ENCODE data around the gene ADAM33. TPM values are rescaled to one million over a fixed set of nuclear protein-coding genes. Genes with fewer than 3 reads are reported as not detected.
A peak's percentile ranks its signal among the peaks of the same experiment; 100 is the strongest.

ADAM33 gene
- total RNA-seq, 2 donors from 2014 or later: 52.0 to 70.3 TPM

DNA sequence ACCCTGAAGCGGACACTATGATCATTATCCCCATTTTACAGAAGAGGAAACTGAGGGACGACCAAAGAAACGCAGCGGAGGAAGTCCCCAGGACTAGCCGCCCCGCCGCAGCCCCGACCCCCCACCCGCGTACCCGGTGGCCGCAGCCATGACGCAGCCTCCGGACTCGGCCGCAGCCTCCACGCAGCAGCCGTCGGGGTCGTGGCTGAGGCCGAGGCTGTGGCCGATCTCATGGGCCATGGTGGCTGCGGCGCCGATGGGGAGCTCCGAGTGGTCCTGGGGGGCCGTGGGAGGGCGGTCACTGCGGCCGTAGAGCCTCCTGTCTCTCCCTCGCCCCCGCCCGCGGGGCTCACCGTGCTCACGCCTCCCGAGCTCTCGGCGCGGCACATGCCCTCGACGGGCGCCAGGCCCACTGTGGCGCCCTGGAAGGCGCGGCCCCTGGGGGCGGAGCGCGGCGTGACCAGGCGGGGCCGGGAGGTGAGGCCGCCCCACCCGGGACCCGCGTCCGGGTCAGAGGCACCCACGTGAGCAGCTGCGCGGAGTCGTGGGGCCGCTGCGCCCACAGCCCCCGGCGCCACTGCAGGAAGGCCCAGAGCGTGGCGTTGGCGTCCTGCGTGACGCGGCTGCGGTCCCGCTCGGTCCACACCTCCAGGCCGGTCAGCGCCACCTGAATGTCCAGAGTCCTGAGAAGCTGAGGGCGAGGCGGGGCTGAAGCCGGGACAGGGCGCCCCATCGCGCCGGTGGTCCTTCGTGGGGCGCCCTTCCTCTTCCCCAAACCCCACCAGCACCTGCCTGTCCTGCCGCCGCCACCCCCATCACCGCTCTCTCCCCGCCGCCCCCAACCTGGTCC lies 8.4 kb downstream of the ADAM33 start:
- intact Hi-C loops (cut with DNase I): no loop called here
- no peak for DNase-seq (ENCODE audit: low spot score)

DNA sequence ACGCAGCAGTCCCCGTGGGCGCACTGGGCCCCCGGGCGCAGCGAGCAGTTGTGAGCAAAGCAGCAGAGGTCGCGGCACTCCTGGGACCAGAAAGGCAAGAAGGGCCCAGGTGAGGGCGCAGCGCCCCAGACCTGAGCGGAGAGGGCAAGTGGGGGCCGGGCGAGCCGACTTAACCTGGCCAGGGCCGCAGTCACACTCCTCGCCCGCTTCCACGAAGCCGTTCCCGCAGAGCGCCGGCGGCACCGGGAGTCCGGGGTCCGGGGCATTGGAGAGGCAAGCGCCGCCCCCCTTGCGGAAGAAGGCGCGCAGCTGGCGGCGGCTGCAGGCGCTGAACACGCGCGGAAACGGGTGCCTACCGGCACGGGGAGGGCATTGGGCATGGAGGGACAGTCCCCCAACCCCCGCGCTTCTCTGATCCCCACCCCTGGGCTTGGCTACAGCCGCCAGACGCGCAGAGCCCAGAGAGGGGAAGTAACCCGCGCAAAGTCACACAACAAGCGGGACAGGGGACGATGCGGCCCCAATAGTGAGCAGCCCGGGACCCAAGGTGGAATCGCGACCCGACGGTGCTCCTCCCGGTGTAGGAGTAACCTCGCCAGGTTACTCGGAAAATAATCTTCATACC lies 9.2 kb downstream of the ADAM33 start:
- intact Hi-C loops (cut with DNase I): no loop called here
- no peak for DNase-seq (ENCODE audit: low spot score)

- intact Hi-C loops (cut with DNase I): no loop called here
- no peak for DNase-seq (ENCODE audit: low spot score)
These were observed 9.7 kb downstream of the ADAM33 start for GRCh38 chr20:3671986-3672546.

GRCh38 chr20:3670945-3671344 lies 10.9 kb downstream of the ADAM33 start:
- intact Hi-C loops (cut with DNase I): no loop called here
- DNase-seq (ENCODE audit: low spot score): no peak

GRCh38 chr20:3670511-3670910 lies 11.3 kb downstream of the ADAM33 start:
- intact Hi-C loops (cut with DNase I): no loop called here
- no peak for DNase-seq (ENCODE audit: low spot score)

DNA sequence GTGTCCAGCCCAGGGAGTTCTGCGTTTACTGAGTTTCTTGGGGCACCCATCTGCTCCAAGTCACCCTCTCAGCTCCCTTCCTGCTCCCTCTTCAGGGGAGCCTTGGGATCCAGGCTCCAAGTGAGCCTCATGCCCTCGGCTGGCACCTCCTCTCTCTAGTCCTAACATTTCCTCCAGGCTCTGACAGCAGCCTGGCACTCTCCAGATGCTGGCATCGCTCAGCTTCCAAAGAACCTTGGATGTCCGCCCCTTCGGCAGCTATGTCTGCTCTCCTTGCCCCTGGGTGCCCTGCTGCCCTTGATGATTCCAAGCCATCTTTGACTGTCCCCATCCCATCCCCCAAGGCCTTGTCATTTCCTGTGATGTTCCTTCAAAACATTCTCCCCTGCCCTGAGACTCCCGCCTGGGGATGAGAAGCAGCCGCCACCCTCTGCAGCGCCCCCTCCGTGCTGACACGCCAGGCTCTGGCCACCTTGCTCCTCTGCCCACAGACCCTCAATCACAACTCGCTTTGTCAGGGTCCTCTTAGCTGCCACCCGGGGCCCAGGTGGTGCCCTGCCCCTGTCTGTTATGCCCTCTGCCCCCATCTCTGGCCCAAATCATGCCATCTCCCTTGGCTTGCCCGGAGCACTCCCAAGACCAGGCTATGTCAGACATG lies 12.0 kb downstream of the ADAM33 start:
- DNase-seq (ENCODE audit: low spot score): no peak
- intact Hi-C loops (cut with DNase I): loop anchor here in 1 of 2 donors (5.0 kb wide), 1 partner anchor 1018 kb away; the partner anchor contains the start of gene NOP56

DNA sequence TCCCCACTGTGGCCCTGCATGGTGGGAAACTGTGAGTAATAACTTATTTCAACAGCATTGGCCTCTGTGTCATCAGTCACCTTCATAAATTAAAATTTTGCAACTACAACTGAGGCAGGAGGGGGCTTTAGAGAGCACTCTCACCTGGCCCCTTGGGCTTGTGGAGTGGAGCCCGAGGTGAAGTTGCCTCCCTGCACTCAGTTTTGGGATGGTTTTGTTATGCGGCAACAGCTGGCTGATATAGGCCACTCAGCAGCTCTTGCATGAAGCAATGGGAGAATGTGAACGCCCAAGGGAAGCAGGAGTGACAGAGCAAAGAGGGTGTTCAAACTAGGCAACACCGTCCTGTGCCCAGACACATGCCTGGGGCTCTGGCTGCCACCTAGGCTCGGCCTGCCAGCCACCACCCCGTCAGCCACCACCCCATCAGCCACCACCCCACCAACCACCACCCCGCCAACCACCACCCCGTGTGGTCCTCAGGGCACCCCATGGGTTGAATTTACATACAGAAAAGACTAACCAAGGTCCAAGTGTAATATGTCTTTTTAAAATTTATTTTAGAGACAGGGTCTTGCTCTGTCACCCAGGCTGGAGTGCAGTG lies 14.3 kb downstream of the ADAM33 start:
- DNase-seq (ENCODE audit: low spot score): no peak
- intact Hi-C loops (cut with DNase I): loop anchor here in 1 of 2 donors (5.0 kb wide), 1 partner anchor 1015 kb away; the partner anchor contains the start of gene NOP56

GRCh38 chr20:3663858-3664257 lies 18.0 kb downstream of the ADAM33 start:
- intact Hi-C loops (cut with DNase I): no loop called here
- DNase-seq (ENCODE audit: low spot score): no peak

GRCh38 chr20:3663031-3663701 lies 18.6 kb downstream of the ADAM33 start, which contains the start of gene GFRA4:
TSS of gene GFRA4 (minus strand) at chr20:3663399. CDS start at chr20:3663399, 0 bp downstream.
- intact Hi-C loops (cut with DNase I): no loop called here
- DNase-seq (ENCODE audit: low spot score): peak; percentile 72

DNA sequence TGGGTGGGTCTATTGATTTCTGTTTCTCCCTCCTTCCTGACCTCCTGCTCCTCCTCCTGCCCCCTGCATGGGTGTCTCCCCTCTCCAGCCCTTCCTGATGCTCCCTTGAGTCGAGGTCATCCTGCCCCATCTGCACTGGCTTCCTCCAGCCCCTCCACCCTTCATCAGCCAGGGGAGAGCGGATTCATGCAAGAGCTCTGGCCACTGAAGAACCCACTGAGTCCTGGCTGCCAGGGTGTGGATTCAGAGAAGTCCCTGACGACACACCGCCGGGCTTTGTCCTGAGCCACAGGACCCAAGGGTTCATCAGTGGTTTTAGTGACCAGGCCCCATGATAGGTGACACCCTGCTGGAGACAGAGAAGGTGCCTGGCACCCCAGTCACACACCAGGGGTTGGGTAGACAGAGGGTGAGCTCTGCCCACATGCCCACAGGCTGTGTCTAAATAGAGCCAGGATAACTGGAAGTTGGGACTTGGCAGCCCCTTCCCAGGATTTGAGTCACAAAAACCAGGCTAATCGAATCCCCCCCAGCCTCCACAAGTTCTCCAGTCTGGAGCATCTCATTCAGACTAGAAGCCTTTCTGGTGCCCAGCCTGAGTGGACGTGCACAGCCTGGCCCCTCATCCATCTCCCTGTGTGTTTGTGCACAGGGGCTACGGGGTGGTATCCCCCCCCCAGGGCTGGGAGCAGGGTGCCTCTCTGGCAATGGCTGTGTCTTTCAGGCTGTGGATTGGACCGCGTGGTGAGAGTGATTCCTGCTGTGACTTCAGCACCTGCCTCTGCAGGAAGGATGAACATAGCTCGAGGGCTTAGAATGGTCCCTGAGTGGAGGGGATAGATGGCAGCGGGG lies 19.8 kb downstream of the ADAM33 start:
- DNase-seq (ENCODE audit: low spot score): no peak
- intact Hi-C loops (cut with DNase I): no loop called here

GRCh38 chr20:3661060-3661813 lies 20.6 kb downstream of the ADAM33 start:
- peak; percentile 74 for DNase-seq (ENCODE audit: low spot score)
- intact Hi-C loops (cut with DNase I): no loop called here

DNA sequence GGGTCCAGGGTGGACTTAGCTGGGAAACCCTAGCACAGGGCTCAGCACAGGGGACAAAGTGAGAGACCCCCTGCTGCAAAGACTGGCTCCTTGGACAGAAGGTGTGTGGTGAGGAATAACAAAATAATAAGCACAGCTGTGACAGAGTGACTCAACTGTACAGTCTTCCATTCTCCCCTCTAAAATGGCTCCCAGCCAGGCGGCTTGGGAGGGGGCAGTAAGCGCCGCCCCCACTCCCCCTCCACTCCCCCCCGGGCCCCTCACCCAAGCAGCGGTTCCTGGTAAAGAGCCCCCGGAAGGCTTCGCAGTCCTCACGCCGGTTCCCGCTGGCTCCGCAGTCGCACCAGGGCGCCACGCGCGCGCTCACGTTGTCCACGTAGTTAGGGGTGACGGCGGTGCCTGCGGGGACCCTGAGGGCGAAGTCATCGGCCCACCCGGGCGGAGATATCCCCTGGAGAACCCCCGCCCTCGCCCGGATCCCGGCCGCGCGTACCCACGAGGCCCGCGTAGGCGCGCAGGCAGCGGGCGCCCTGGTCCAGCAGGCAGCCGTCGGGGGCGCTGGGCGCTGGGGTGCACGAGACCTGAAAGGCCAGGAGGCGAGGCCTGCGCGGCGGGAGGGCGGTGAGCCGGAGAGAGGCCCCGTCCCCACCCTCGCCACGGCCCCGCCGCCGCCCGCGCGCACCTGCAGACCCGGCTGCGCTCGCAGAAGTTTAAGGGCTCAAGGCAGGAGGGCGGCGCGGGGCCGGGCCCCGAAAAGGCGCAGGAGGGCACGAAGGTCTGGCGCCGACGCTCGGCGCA lies 21.3 kb downstream of the ADAM33 start:
- peak; percentile 77 for DNase-seq (ENCODE audit: low spot score)
- intact Hi-C loops (cut with DNase I): no loop called here

- intact Hi-C loops (cut with DNase I): loop anchor here in 1 of 2 donors (10.0 kb wide), 1 partner anchor 1215 kb away; no protein-coding TSS in a partner anchor
- no peak for DNase-seq (ENCODE audit: low spot score)
These were observed 22.1 kb downstream of the ADAM33 start for GRCh38 chr20:3659492-3660261.

GRCh38 chr20:3658716-3659491 lies 22.9 kb downstream of the ADAM33 start:
- intact Hi-C loops (cut with DNase I): loop anchor here in 1 of 2 donors (10.0 kb wide), 1 partner anchor 1216 kb away; no protein-coding TSS in a partner anchor
- peak; percentile 42 for DNase-seq (ENCODE audit: low spot score)

Data from posterior vena cava (tissue), 2 donors.